Liver (tissue), 9 donors: ENCODE results near the gene NDUFAB1. TPM values are rescaled to one million over a fixed set of nuclear protein-coding genes. Genes with fewer than 3 reads are reported as not detected.

Experiments
- DNase-seq: peaks from one replicate; pipeline ENCODE4 v3.0.0-alpha.2; 2017; ENCODE audit warnings: low spot score
- H3K27ac ChIP-seq, 2 donors: one replicate each; pipeline ENCODE4 v1.7.0; 2013; ENCODE audit warnings: inconsistent platforms in 2 of 2, low read length in 2 of 2, control low read depth in 1 of 2, low read depth in 1 of 2, mild to moderate bottlenecking in 1 of 2
- H3K27me3 ChIP-seq, 4 donors: one replicate each; pipeline versions ENCODE4 v1.6.1 to v1.7.0; 2013; ENCODE audit warnings: low read length in 3 of 4, inconsistent platforms in 1 of 4, mild to moderate bottlenecking in 1 of 4, moderate library complexity in 1 of 4; ENCODE audit not compliant: control insufficient read depth in 4 of 4, insufficient read depth in 4 of 4
- H3K36me3 ChIP-seq, 4 donors: one replicate each; pipeline versions ENCODE4 v1.6.1 to v1.7.0; 2013; ENCODE audit warnings: low read length in 3 of 4, mild to moderate bottlenecking in 3 of 4, low read depth in 1 of 4, moderate library complexity in 1 of 4; ENCODE audit not compliant: control insufficient read depth in 4 of 4, insufficient read depth in 3 of 4
- H3K4me1 ChIP-seq, 4 donors: one replicate each; pipeline versions ENCODE4 v1.6.1 to v1.7.0; 2013; ENCODE audit warnings: low read length in 3 of 4, mild to moderate bottlenecking in 3 of 4, moderate library complexity in 1 of 4; ENCODE audit not compliant: control insufficient read depth in 4 of 4, insufficient read depth in 4 of 4
- H3K4me3 ChIP-seq, 3 donors: one replicate each; pipeline versions ENCODE4 v1.6.1 to v1.7.0; 2013; ENCODE audit warnings: low read length in 3 of 3, control low read depth in 1 of 3, low read depth in 1 of 3, mild to moderate bottlenecking in 1 of 3
- H3K9ac ChIP-seq, 2 donors: one replicate each; pipeline ENCODE4 v1.7.0; 2013; ENCODE audit warnings: low read length in 2 of 2, mild to moderate bottlenecking in 2 of 2, moderate library complexity in 2 of 2, control low read depth in 1 of 2, low read depth in 1 of 2
- H3K9me3 ChIP-seq, 4 donors: one replicate each; pipeline versions ENCODE4 v1.6.1 to v1.7.0; 2013; ENCODE audit warnings: low read length in 3 of 4; ENCODE audit not compliant: control insufficient read depth in 4 of 4
- CTCF ChIP-seq: fragments of 150-350 bp; IDR thresholded peaks from 2 replicates; pipeline ENCODE4 v1.5.1; 2017; ENCODE audit warnings: improper control_type of control experiment, low read depth, low read length; ENCODE audit not compliant: missing input control
- EGR1 ChIP-seq, 2 donors: IDR thresholded peaks; 2 replicates each; pipeline ENCODE4 v1.6.1; 2016 to 2018; ENCODE audit warnings: antibody characterized with exemption in 2 of 2, low read depth in 2 of 2
- FOXA1 ChIP-seq: IDR thresholded peaks from 2 replicates; pipeline ENCODE4 v1.6.1; 2016; ENCODE audit warnings: antibody characterized with exemption
- HNF4G ChIP-seq: IDR thresholded peaks from 2 replicates; pipeline ENCODE4 v1.6.1; 2016; ENCODE audit warnings: antibody characterized with exemption
- NR2F2 ChIP-seq: IDR thresholded peaks from 2 replicates; pipeline ENCODE4 v1.6.1; 2016; ENCODE audit warnings: antibody characterized with exemption
- REST ChIP-seq: IDR thresholded peaks from 2 replicates; pipeline ENCODE4 v1.6.1; 2016; ENCODE audit warnings: antibody characterized with exemption, mild to moderate bottlenecking
- RXRA ChIP-seq, 2 donors: IDR thresholded peaks; 2 replicates each; pipeline ENCODE4 v1.6.1; 2017 to 2018; ENCODE audit warnings: antibody characterized with exemption in 2 of 2, mild to moderate bottlenecking in 1 of 2
- SP1 ChIP-seq: IDR thresholded peaks from 2 replicates; pipeline ENCODE4 v1.6.1; 2018; ENCODE audit warnings: antibody characterized with exemption, mild to moderate bottlenecking
- WGBS: extraction: QIAGEN DNeasy Blood & Tissue Kit; methylation state at CpG from one replicate; pipeline ENCODE4 v1.1.7; 2013; 5-methylcytosine and 5-hydroxymethylcytosine counted together
- polyA plus RNA-seq, 2 donors: library from polyadenylated mRNA; stranded (reverse) in 1 of 2; unstranded in 1 of 2; fragments of 200-250 nt in 1 of 2; fragments of >200 nt in 1 of 2; fragmentation: Nextera tagmentation in 1 of 2; extraction: Ambion mirVana in 1 of 2; gene quantifications; one replicate each; pipeline versions ENCODE4 v1.2.1 to v1.2.3, GENCODE V29; 2013 to 2015
- total RNA-seq, 2 donors: library from RNA; depleted of rRNA; stranded (reverse); fragments of >200 nt; gene quantifications; one replicate each; pipeline ENCODE4 v1.2.3, GENCODE V29; 2014
- donor health status: healthy.
- donor health status: healthy.
- donor health status: healthy.
- donor health status: healthy.
- donor health status: healthy.

The NDUFAB1 gene
- total and polyA plus RNA-seq, 4 donors = 47.4 to 263 (median 149) TPM

- Histone ChIP-seq H3K27me3 (no peaks in the 10 kb centered on the region), H3K9me3 (no peaks in the 10 kb centered on the region), H3K4me3 (no peak overlapping the region), H3K4me1 (no peaks in the 10 kb centered on the region), H3K36me3 (peaks cover 14 to 72% (median 43%) of the 10 kb centered on the region in 4 donors), H3K9ac (no peak overlapping the region), H3K27ac (no peak overlapping the region)
- 100% methylated on average over 1 of the region's 1 CpG for WGBS
- TF ChIP-seq EGR1 (IDR thresholded peaks at IDR 0.05; ENCODE audit: low read depth in 2 of 2) = no peak
- TF ChIP-seq HNF4G = no peak
- no peak for TF ChIP-seq SP1
- no peak for TF ChIP-seq REST
- TF ChIP-seq CTCF = no peak
- TF ChIP-seq NR2F2 = no peak
- no peak for TF ChIP-seq FOXA1
- TF ChIP-seq RXRA (IDR thresholded peaks at IDR 0.05) = no peak
- no peak for DNase-seq
Observed at GRCh38 chr16:23532448-23532847, 63.7 kb downstream of the NDUFAB1 start.

Other genes with a start within 250 kb of the NDUFAB1 start
- 10 to 100 TPM in 1 of 2 donors, 1 to 10 TPM in 1; 7.7 to 11.4 TPM for gene COG7, start 143.1 kb downstream of the NDUFAB1 start, total RNA-seq
- gene COG7, start 143.1 kb downstream of the NDUFAB1 start, polyA plus RNA-seq = 1 to 10 TPM; 5.1 to 5.6 TPM
- gene GGA2, start 85.8 kb downstream of the NDUFAB1 start, total RNA-seq = 10 to 100 TPM; 21.0 to 23.9 TPM
- 10 to 100 TPM in 1 of 2 donors, 1 to 10 TPM in 1; 8.4 to 11.1 TPM for gene GGA2, start 85.8 kb downstream of the NDUFAB1 start, polyA plus RNA-seq
- 10 to 100 TPM; 17.2 to 31.0 TPM for gene EARS2, start 39.0 kb downstream of the NDUFAB1 start, total RNA-seq
- gene EARS2, start 39.0 kb downstream of the NDUFAB1 start, polyA plus RNA-seq = 10 to 100 TPM; 11.6 to 22.1 TPM
- gene UBFD1, start 38.6 kb downstream of the NDUFAB1 start, total RNA-seq = 10 to 100 TPM; 38.4 to 42.4 TPM
- gene UBFD1, start 38.6 kb downstream of the NDUFAB1 start, polyA plus RNA-seq = 10 to 100 TPM in 1 of 2 donors, 1 to 10 TPM in 1; 9.2 to 12.8 TPM
- 1 to 10 TPM; 4.5 to 7.6 TPM for gene PALB2, start 45.0 kb upstream of the NDUFAB1 start, total RNA-seq
- gene PALB2, start 45.0 kb upstream of the NDUFAB1 start, polyA plus RNA-seq = 1 to 10 TPM; 4.1 to 5.0 TPM
- 10 to 100 TPM; 15.1 to 20.9 TPM for gene DCTN5, start 45.1 kb upstream of the NDUFAB1 start, total RNA-seq
- 10 to 100 TPM in 1 of 2 donors, 1 to 10 TPM in 1; 8.3 to 16.9 TPM for gene DCTN5, start 45.1 kb upstream of the NDUFAB1 start, polyA plus RNA-seq
- 10 to 100 TPM in 1 of 2 donors, under 1 TPM in 1; 0.33 to 30.3 TPM for gene PLK1, start 82.6 kb upstream of the NDUFAB1 start, total RNA-seq
- gene PLK1, start 82.6 kb upstream of the NDUFAB1 start, polyA plus RNA-seq = 1 to 10 TPM; 1.2 to 3.4 TPM
- under 1 TPM in 1 of 2 donors, not detected in 1; 0.17 TPM for gene ERN2, start 116.9 kb upstream of the NDUFAB1 start, total RNA-seq
- under 1 TPM in 1 of 2 donors, not detected in 1; 0.01 TPM for gene ERN2, start 116.9 kb upstream of the NDUFAB1 start, polyA plus RNA-seq
- gene CHP2, start 158.7 kb upstream of the NDUFAB1 start, total RNA-seq = not detected
- not detected for gene CHP2, start 158.7 kb upstream of the NDUFAB1 start, polyA plus RNA-seq
- 1 to 10 TPM; 6.2 to 9.4 TPM for gene PRKCB, start 239.7 kb upstream of the NDUFAB1 start, total RNA-seq
- gene PRKCB, start 239.7 kb upstream of the NDUFAB1 start, polyA plus RNA-seq = 1 to 10 TPM; 1.6 to 1.7 TPM